MG63 (cell line): ENCODE results near the gene MCUR1. TPM values are rescaled to one million over a fixed set of nuclear protein-coding genes. Genes with fewer than 3 reads are reported as not detected.
A peak's percentile ranks its signal among the peaks of the same experiment; 100 is the strongest.
"Not testable (repeated sequence)": the region's sequence is repeated elsewhere in the genome, so short reads cannot be mapped to it uniquely, and the experiment has no call there.

Experiments used
- DNase-seq: peaks from one replicate; pipeline ENCODE4 v3.0.0-alpha.2; 2020
- H3K27me3 ChIP-seq: fragments of 250-450 bp; sonication (Bioruptor Pico); 2 replicates; pipeline ENCODE4 v1.5.1; 2020; ENCODE audit warnings: mild to moderate bottlenecking, moderate library complexity
- H3K36me3 ChIP-seq: fragments of 250-450 bp; sonication (Bioruptor Pico); 2 replicates; pipeline ENCODE4 v1.5.1; 2020; ENCODE audit warnings: mild to moderate bottlenecking, moderate library complexity
- H3K4me3 ChIP-seq: fragments of 250-450 bp; sonication (Bioruptor Pico); 2 replicates; pipeline ENCODE4 v1.5.1; 2020; ENCODE audit warnings: mild to moderate bottlenecking, moderate library complexity
- H3K9me3 ChIP-seq: fragments of 250-450 bp; sonication (Bioruptor Pico); 2 replicates; pipeline ENCODE4 v1.5.1; 2020; ENCODE audit warnings: mild to moderate bottlenecking, moderate library complexity
- total RNA-seq: library from RNA; depleted of rRNA; stranded (reverse); fragments of >200 nt; shearing (Covaris generic); gene quantifications from 2 replicates; pipeline ENCODE4 v1.2.3, GENCODE V29; 2014; ENCODE audit warnings: low replicate concordance

MCUR1 gene
- total RNA-seq, 1 experiment from 2014 or later: 51.5 TPM

DNA sequence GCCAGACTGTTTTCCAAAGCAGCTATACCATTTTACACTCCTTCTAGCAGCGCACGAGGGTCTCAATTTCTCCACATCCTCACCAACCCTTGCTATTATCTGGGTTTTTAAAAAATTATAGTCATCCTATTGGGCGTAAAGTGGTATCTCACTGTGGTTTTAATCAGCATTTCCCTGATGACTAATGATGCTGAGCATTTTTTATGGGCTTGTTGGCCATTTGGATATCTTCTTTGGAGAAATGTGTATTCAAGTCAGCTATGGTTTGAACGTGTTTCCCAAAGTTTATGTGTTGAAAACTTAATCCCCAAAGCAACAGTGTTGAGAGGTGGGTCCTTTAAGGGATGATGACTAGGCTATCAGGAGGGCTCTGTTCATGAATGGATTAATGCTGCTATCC is 6.7 kb downstream of the MCUR1 start:
- no peaks in the 10 kb centered on the region for H3K27me3 ChIP-seq
- DNase-seq: no peak
- H3K9me3 ChIP-seq: no peaks in the 10 kb centered on the region
- H3K36me3 ChIP-seq: peaks cover 23% of the 10 kb centered on the region
- H3K4me3 ChIP-seq: no peak overlapping the region

DNA sequence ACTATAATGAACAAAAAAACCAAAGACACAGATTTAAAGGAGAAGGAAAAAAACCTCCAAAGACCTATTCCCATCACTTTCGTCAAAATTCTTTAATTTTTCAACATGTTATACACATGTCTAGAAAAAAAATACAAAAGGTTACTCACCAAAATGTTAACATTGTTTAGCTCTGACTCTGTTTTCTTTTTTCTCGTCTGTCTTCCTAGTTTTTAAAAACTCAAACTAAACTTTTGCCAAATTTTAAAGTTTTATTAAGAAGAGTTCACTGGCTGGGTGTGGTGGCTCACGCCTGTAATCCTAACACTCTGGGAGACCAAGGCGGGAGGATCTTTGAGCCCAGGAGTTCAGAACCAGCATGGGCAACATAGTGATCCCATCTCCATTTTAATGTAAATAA is 10.8 kb downstream of the MCUR1 start:
- no peak for DNase-seq
- peaks cover 51% of the 10 kb centered on the region for H3K36me3 ChIP-seq
- H3K9me3 ChIP-seq: no peaks in the 10 kb centered on the region

DNA sequence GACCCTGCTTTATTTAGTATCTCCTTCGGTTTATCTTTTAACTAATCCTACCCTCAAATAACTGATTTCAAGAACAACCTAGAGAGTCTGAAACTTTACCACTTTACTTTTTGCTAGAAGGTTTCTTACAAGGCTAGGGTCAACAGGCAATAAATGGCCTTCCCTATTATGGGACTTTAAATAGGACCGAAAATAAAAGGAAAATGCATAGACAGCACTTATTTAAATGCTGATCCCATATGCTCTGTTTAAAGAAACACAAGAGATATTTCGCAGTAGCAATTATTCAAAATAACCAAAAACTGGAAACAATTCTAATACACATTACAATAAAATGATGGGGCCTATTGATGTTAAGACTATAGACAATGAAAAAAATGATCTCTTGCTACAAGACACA is 13.7 kb downstream of the MCUR1 start:
- Histone ChIP-seq H3K4me3 (no peak overlapping the region), H3K9me3 (no peaks in the 10 kb centered on the region), H3K27me3 (no peaks in the 10 kb centered on the region), H3K36me3 (peaks cover 45% of the 10 kb centered on the region)
- no peak for DNase-seq

More for the DNA sequence above, 10.8 kb downstream of the MCUR1 start:
- Histone ChIP-seq H3K4me3 (no peak overlapping the region), H3K27me3 (no peaks in the 10 kb centered on the region)

DNA sequence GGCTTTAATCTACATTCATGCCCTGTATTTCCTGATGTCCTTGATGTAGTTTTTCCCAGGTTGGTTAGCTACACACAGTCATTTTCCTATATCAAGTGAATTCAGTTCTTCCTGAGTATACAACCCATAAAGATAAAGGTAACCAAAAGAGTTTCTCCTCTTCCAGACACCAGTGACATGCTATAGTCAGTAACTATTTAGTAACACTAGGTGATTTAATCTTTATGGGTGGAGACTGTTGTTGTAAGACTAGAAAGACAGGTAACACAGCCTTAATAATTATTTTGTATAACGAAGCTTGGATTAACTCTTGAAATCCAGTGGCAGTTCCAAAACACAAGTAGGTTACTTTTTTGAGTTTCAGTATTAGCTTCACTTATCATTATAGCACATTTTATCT is 17.6 kb downstream of the MCUR1 start:
- no peak for DNase-seq
- peaks cover 51% of the 10 kb centered on the region for H3K36me3 ChIP-seq
- no peaks in the 10 kb centered on the region for H3K27me3 ChIP-seq
- H3K4me3 ChIP-seq: no peak overlapping the region
- H3K9me3 ChIP-seq: no peaks in the 10 kb centered on the region

DNA sequence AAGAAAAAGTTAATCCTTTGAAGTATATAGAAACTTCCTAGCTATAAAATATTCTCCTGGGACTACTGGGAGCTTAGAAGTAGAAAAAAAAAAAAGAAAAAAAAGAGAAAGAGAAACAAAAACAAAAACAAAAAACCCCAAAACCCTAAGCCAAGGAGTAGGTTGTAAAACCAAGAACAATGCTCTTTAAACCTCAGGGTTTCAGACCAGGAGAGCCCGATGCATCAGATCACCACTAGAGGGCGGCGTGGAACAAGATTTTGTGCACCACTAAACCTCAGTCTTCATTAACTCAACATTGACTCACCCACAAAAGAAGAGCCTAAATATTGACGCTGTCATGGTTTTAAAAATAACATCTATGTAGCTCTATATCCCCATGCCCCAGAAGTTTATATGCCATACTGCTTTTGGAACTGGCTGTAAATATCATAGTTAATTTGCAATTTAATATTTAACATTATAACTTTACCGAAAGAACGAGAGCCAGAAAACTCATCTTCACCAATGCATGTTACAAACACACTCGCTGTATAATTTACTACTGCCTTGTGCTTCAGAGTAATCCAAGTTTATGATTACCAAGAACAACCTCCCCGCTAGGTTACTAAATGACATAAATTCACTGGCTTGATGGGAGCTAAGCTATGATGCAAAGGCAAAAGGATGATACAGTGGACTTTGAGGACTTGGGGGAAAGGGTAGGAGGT is 19.2 kb downstream of the MCUR1 start:
- Histone ChIP-seq H3K27me3 (no peaks in the 10 kb centered on the region), H3K9me3 (no peaks in the 10 kb centered on the region), H3K36me3 (peaks cover 45% of the 10 kb centered on the region), H3K4me3 (no peak overlapping the region)
- DNase-seq: peak; percentile 80

DNA sequence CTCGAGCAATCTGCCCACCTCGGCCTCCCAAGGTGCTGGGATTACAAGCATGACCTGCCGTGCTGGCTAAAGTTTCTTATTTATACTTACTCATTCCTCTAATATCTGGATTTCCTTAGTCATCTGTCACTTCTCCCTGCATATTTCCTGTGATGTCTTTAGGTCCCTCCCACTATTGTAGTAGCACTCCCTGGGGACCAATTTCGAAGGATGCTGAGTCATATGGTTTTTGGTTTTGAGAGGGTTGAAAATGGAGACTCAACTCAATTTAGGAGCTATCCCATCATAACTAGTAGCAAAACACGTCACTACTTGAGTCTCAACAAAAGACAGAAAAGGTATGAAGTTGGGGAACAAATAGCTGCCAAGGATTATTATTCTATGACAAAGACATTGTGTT is 20.2 kb downstream of the MCUR1 start:
- Histone ChIP-seq H3K27me3 (no peaks in the 10 kb centered on the region), H3K36me3 (peaks cover 38% of the 10 kb centered on the region), H3K9me3 (no peaks in the 10 kb centered on the region), H3K4me3 (no peak overlapping the region)
- DNase-seq: peak; percentile 40

DNA sequence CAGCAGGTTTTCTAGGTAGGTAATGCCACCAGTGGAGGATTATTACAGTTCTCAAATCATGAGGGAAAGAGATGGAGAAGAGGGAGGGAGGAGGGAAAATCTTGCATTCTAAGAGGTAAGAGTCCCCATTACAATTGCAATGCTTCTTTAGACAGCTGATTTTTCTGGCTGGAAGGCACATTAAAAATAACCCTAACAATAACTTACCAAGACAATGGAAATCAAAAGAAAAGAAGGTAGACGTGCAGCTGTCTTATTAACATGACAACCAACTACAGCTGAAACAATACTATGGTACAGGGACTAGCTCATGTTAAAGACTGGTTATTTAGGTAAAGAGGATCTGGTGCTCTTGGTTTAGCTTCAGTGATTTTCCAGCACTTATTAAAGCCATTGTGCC is 24.6 kb downstream of the MCUR1 start:
- Histone ChIP-seq H3K27me3 (no peaks in the 10 kb centered on the region), H3K36me3 (peaks cover 26% of the 10 kb centered on the region), H3K4me3 (no peak overlapping the region), H3K9me3 (no peaks in the 10 kb centered on the region)
- DNase-seq: no peak

DNA sequence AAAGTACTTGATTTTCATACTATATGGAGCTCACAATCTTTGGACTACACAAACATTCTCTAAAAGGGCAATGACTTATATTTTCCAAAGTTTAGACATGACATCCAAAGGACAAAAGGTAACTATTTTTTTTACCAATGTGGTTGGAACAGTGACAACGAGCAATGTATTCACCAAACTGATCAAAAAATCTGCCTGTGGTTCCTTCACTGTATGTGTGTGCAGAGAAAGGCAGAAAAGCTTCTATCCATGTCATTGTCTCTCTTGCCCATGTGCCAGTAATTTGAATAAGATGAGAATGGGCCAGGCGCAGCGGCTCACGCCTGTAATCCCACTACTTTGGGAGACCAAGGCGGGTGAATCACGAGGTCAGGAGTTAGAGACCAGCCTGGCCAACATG is 25.5 kb downstream of the MCUR1 start:
- Histone ChIP-seq H3K4me3 (no peak overlapping the region), H3K36me3 (peaks cover 19% of the 10 kb centered on the region), H3K27me3 (no peaks in the 10 kb centered on the region), H3K9me3 (no peaks in the 10 kb centered on the region)
- no peak for DNase-seq

DNA sequence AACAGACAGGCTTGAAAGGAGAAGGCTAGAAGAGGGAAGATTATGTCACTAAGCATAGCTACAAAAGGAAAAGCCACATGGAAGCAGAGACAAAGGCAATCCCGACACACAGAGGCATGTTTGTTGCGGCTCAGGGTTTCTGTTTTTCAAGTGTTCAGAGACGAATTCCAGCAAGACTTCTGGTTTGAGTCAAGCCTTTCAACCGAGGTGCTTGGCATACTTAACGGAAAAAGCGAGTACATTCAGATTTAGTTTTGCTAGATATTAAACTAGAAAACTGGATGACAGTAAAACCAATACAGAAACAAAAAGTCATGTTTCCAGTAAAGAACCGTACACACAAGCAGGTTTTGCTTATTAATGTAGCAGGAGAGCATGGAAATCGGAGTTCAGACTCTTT is 27.2 kb downstream of the MCUR1 start:
- no peaks in the 10 kb centered on the region for H3K9me3 ChIP-seq
- DNase-seq: no peak
- peaks cover 11% of the 10 kb centered on the region for H3K36me3 ChIP-seq
- no peaks in the 10 kb centered on the region for H3K27me3 ChIP-seq
- no peak overlapping the region for H3K4me3 ChIP-seq

DNA sequence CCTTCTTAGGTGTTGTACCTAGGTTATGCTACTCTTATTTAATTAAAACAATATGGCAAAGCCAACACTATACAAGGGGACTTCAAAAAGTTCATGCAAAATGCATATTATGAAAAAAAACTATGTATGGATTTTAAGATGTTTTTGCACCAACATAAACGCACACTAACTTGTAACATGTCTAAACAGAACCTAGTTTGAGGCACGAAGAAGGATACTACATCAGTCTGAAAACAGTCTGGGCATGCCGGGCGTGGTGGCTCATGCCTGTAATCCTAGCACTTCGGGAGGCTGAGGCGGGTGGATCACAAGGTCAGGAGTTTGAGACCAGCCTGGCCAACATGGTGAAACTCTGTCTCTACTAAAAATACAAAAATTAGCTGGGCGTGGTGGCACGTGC is 34.2 kb downstream of the MCUR1 start:
- H3K9me3 ChIP-seq, H3K27me3 ChIP-seq, DNase-seq, H3K4me3 ChIP-seq, H3K36me3 ChIP-seq: not testable (repeated sequence)

DNA sequence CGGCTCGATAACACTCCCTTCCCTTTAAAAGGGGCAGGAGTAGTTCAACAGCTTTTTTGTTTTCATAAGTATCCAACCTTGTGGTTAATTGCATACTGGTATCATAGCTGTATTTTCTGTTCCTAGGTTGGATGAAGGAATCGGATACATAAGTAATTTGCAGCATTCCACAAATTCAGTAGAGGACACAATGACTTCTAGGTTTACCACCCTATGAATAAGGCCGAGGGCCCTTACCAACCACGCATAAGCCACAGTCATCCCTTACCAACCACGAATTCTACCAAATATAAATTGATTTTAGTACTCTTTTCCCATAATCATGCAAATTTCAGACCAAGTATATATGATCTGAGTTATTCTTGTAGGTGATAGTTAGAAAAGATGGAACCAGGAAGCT is 36.3 kb downstream of the MCUR1 start:
- no peaks in the 10 kb centered on the region; the same call in 1 of the 2 replicates for H3K9me3 ChIP-seq
- H3K36me3 ChIP-seq: no peaks in the 10 kb centered on the region
- H3K4me3 ChIP-seq: no peak overlapping the region
- DNase-seq: no peak
- no peaks in the 10 kb centered on the region for H3K27me3 ChIP-seq

DNA sequence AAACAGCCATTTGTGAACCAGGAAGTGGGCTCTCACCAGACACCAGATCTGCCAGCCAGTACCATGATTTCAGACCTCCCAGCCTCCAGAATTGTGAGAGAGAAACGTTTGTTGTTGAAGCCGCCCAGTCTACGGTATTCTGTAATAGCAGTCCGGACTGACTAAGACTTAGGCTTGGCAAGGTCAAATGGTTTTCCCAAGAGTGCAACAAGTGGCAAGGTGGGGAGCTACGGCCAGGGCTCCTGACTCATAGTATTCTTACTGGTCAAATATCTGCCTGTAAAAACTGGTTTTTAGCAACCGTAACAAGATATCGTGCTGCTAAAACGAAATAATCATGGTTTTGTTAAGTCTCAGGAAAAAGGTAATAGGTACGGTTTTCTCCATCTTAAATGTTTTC is 37.8 kb downstream of the MCUR1 start:
- Histone ChIP-seq H3K27me3 (no peaks in the 10 kb centered on the region), H3K9me3 (no peaks in the 10 kb centered on the region; the same call in 1 of the 2 replicates), H3K36me3 (no peaks in the 10 kb centered on the region), H3K4me3 (no peak overlapping the region)
- DNase-seq: peak; percentile 84

DNA sequence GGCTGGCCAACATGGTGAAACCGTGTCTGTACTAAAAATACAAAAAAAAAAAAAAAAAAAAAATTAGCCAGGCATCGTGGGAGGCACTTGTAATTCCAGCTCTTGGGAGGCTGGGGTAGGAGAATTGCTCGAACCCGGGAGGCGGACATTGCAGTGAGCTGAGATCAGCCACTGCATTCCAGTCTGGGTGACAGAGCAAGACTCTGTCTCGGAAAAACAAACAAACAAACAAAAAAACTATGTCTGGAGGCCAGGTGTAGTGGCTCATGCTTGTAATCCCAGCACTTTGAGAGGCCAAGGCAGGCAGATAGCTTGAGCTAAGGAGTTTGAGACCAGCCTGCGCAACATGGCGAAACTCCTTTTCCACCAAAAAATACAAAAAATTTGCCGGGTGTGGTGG is 38.9 kb downstream of the MCUR1 start:
- H3K36me3 ChIP-seq, H3K27me3 ChIP-seq, DNase-seq, H3K9me3 ChIP-seq, H3K4me3 ChIP-seq: not testable (repeated sequence)

DNA sequence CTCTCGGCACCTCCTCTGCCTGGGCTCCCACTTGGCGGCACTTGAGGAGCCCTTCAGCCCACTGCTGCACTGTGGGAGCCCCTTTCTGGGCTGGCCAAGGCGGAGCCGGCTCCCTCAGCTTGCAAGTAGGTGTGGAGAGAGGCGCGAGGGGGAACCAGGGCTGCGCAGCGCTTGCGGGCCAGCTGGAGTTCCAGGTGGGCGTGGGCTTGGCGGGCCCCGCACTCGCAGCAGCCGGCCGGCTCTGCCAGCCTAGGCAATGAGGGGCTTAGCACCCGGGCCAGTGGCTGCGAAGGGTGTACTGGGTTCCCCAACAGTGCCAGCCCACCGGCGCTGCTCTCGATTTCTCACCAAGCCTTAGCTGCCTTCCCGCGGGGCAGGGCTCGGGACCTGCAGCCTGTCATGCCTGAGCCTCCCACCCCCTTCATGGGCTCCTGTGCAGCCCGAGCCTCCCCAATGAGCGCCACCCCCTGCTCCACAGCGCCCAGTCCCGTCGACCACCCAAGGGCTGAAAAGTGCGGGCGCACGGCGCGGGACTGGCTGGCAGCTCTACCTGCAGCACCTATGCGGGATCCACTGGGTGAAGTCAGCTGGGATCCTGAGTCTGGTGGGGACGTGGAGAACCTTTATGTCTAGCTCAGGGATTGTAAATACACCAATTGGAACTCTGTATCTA is 41.9 kb downstream of the MCUR1 start:
- H3K27me3 ChIP-seq, H3K4me3 ChIP-seq, H3K36me3 ChIP-seq, DNase-seq, H3K9me3 ChIP-seq: not testable (repeated sequence)

DNA sequence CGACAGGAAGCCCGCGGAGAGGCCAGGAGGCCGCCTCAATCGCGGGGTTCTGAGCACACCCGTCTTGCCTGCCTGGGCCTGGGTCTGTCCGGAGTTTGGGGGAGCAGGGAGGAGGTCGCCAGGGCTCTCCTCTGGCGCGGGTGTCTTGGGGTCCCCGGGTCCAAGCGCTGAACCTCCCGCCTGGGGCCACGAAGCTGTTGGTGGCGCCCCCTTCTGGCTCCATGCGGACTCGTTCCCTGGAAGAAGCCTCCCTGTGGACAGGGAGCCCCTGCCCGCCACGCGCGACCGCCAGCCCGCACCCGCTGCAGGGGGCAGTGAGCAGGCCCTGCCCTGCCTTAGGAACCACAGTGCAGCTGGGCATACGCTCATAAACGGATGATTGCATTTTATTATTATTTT is 44.7 kb downstream of the MCUR1 start:
- no peak for DNase-seq
- H3K36me3 ChIP-seq: no peaks in the 10 kb centered on the region
- no peaks in the 10 kb centered on the region for H3K9me3 ChIP-seq
- no peaks in the 10 kb centered on the region for H3K27me3 ChIP-seq
- H3K4me3 ChIP-seq: no peak overlapping the region

DNA sequence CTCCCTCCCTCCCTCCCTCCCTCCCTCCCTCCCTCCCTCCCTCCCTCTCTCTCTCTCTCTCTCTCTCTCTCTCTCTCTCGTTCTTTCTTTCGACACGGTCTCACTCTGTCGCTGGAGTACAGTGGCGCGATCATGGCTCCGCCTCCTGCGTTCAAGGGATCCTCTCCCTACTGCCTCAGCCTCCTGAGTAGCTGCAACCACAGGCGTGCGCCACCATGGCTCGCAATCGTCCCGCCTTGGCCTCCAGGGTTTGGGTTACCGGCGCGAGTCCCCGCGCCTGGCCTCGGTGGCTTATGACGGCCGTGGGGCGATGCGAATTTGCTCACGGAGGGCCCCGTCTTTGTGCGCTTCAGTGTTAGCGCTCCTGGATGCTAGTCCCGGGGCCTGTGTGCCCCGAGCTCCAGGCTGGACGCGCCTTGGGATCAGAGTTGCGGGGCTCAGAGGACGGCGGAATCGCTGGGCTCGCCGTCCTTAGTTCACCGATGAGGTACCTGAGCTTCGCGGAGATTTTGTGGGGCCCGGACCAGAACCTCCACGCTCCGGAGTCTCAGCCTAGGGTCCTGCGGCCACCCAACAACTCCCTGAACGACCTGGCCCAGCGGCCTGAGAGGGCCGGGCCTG is 45.2 kb downstream of the MCUR1 start:
- DNase-seq: no peak
- H3K27me3 ChIP-seq: no peaks in the 10 kb centered on the region
- peaks cover 3% of the 10 kb centered on the region for H3K9me3 ChIP-seq
- no peak overlapping the region for H3K4me3 ChIP-seq
- no peaks in the 10 kb centered on the region for H3K36me3 ChIP-seq

DNA sequence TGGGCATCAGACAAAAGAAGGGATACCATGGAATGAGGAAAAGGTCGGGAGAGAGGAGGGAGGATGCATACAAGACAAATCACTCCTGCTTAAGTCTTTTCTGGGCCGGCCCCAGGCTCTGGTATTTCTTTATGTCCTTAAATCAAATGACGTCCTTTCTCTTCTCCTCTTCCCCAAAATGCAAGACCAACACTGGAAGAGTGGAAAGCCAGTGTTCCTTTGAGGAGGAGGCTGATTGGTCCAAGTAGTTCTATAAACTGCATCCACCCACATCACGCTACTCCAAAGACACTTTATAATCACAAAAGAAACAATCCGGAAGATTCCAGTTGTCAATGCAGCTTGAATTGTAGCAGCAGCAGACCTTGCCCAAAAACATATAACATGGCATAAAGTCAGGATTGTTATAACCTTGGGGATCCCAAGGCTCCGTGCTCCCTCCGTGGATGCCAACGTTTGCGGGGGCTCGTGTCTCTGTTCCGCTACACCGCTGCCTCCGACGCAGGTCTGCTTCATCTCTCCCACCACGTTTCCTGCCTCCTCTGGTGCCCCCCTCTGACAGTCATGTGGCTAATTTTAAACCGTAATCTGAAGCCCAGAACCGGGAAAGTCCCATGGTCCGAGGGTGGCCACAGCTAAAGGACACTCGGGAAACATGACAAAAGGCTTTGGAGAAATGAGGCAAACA is 47.1 kb downstream of the MCUR1 start:
- Histone ChIP-seq H3K9me3 (peaks cover 5% of the 10 kb centered on the region), H3K4me3 (no peak overlapping the region), H3K27me3 (no peaks in the 10 kb centered on the region), H3K36me3 (no peaks in the 10 kb centered on the region)
- DNase-seq: no peak
